ELF-1 (cell line): Measurements from ENCODE around the gene MTFR1L.

Experiments used
- DNase-seq: peaks from one replicate; pipeline ENCODE4 v3.0.0-alpha.2; 2016; ENCODE audit warnings: low read depth, low spot score

The MTFR1L gene

DNA sequence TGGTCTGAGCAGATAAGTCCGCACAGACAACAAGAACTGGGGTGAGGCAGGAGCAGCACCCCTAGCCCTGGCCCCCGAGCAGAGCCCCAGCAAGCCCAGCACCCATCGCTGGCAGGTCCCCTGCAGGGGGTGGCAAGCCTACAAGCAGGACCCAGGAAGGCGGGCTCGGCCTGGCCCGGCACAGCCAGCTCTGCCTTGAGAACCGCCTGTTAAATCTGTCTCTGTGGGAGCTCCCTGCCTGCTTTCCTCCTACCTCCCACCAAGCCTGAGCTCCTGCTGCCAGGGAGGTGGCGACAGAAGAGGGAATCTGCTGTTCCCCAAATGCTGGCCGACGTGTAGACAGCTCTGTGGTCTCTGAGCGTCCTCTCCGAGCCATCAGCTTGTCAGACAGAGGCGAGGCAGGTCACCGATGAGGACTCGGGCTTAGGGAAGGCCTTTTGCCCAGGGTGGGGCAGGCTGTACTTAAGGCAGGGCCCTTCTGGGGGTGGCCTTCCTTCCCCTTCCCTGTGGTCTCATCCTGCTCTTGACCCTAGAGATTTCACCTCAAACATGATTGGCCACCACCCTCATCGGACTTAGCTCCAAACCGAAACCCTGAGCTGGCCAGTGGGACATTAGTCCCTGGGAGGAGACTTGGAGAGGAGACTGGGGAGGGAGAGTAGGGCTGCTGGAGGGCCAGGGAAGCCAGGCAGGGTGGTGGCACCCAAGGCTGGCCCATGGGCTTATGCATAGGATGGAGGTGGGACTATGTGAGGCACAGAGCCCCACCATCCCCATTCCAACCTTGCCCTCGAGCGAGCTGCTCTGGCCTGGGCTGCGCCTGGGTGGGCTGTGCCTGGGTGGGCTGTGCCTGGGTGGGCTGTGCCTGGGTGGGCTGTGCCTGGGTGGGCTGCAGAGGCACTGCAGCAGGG is 12.0 kb upstream of the MTFR1L start:
- no peak for DNase-seq

DNA sequence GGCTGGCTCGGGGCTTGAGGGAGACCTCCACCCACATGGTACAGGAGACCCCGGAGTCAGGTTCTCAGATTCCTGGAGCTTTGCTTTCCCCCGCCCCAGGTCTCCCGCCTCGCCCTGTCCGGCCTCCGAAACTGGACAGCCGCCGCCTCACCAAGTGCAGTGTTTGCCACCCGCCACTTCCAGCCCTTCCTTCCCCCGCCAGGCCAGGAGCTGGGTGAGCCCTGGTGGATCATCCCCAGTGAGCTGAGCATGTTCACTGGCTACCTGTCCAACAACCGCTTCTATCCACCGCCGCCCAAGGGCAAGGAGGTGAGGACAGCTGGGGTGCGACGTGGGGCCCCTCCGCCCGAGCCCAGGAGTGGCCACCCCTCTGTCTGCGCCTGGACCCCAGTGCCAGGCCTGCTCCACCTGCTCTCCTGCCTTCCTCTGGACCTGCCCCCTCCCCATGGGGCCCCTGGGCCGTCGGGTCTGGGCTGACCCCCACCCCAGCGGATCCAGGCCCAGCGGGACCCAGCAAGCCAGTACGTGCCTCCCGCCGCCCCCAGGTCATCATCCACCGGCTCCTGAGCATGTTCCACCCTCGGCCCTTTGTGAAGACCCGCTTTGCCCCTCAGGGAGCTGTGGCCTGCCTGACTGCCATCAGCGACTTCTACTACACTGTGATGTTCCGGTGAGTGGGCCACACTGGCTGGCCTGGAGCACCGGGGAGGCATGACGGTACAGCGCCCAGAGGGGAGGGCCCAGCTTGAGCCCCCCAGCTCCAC is 11.1 kb upstream of the MTFR1L start:
- DNase-seq = no peak

DNA sequence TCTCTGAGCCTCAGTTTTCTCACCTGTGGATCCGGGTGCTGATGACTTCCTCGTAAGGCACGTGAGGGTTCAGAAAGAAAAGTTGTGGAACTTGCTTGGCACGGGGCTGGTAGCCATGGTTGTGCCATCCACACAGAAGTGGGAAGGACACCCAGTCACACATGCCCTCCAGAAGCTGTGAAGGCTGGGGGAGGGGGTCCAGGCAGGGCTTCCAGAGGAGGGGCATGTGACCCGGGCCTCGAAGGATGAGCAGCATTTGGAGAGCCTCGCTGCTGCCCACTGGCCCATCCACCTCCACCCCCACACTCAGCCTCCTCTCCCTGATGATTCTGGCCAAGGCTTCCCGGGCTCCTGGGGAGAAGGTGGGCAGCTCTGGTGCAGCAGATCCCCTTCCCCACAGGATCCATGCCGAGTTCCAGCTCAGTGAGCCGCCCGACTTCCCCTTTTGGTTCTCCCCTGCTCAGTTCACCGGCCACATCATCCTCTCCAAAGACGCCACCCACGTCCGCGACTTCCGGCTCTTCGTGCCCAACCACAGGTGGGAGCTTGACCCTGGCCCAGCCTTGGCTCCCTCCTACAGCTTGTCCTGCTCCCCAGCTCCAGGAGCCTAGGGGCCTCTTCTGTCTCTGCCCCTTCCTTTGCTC is 10.3 kb upstream of the MTFR1L start:
- DNase-seq = no peak

DNA sequence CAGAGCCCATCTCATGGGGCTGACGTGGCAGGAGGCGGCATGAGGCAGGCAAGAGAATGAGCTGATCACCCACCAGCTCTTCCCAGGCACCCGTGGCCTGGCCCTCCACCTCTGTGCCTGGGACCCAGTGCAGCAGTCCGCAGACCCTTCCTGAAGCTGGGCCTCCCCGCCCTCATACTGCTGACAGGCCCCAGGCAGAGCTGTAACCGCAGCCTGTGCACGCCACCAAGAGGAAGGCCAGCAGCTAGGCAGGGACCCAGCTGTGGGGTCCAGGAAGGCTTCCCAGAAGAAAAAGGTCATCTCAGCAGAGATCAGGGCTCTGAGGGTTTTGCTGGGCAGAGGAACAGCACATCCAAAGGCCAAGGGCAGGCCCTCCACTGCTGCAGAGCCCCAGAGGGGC is 9.8 kb upstream of the MTFR1L start:
- DNase-seq = peak; percentile 23

GRCh38 chr1:25810341-25811299 is 9.1 kb upstream of the MTFR1L start:
- DNase-seq = peak; percentile 93

DNA sequence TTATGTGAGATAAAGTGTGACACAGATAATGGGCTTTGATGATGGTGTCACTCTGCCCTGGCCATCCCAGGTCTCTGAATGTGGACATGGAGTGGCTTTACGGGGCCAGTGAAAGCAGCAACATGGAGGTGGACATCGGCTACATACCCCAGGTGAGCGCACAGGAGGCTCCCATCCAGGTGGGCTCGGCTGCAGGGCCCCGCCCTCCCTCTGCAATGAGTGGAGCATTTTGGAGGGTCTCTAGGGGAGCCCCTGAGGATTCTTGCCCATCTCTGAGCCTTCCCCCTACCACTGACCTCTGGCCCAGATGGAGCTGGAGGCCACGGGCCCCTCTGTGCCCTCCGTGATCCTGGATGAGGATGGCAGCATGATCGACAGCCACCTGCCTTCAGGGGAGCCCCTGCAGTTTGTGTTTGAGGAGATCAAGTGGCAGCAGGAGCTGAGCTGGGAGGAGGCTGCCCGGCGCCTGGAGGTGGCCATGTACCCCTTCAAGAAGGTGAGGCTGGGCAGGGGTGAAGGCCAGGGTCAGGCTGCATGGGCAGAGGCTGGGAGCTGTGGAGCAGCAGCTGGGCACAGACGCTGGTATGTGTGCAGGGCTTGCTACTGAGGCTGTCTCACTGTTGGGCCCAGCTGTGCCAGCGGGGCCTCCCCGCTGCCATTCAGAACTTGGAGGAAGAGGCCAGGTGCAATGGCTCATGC is 8.2 kb upstream of the MTFR1L start:
- DNase-seq = no peak

- no peak for DNase-seq
Measured at GRCh38 chr1:25813071-25813733, 6.6 kb upstream of the MTFR1L start.

- no peak for DNase-seq
Measured at GRCh38 chr1:25813734-25814471, 5.9 kb upstream of the MTFR1L start.

DNA sequence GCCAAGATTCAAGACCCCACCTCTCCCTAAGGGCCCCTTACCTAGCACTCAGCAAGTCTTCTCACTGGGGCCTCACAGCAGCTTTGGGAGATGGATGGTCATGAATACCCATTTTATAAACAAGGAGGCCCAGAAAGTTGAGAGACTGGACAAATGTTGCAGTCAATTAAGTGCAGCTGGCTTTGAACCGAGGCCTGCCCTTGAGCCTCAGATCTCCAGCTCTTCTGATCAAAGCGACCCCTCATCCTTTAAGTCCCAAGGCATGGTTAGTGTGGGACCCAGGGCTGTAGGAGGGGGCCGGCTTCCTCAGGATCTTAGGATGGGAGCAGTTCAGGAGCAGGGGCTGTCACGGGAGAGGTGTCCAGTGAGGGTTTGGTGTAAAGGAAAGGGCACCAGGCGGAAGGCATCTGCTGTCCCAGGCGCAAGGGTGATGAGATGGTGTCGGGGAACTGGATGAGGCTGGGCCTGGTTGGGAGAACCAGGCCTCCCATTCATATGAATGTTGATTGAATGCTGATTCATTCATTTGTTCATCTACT is 5.1 kb upstream of the MTFR1L start:
- DNase-seq = no peak

GRCh38 chr1:25815208-25816111 is 4.3 kb upstream of the MTFR1L start:
- DNase-seq = no peak

DNA sequence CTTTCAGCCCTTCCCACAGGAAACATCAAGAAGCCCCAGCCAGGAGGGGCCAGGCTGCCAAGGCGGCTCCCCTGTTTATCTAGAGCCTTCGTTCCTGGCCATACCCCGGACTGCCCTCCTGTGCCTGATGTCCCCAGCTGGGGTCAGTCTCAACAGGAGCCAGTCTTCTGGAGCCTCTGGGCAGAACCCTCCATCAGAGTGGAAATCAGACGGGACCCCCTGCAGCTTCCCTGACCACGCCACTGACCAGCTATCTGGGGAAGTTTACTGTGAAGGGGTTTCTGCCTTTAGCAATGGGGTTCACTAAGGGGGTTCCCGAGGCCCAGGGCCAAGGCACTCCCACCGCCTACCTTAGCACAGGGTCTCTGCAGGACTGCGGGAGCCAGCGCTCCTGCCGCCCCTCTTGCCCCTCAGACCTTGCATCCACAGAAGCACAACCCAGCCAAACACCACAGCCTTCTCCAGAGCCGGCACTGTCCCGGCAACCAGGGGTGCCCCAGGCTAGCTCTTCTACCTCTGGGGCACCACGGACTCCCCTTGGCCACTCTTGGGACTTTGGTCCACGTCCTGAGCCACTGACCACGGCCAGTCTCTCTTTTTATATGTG is 3.5 kb upstream of the MTFR1L start:
- no peak for DNase-seq

- peak; percentile 69 for DNase-seq
Measured at GRCh38 chr1:25817840-25818501, 1.8 kb upstream of the MTFR1L start.

- DNase-seq = no peak
Measured at GRCh38 chr1:25818569-25818968, 1.2 kb upstream of the MTFR1L start.

GRCh38 chr1:25820247-25821111 is 725 bp downstream of the MTFR1L start:
- DNase-seq = peak; percentile 73

- no peak for DNase-seq
Measured at GRCh38 chr1:25821112-25821476, 1.3 kb downstream of the MTFR1L start.

- DNase-seq = no peak
Measured at GRCh38 chr1:25821630-25822091, 1.9 kb downstream of the MTFR1L start.
